BJ (cell line): ENCODE results near the gene RTL10. TPM values are rescaled to one million over a fixed set of nuclear protein-coding genes. Genes with fewer than 3 reads are reported as not detected.
A peak's percentile ranks its signal among the peaks of the same experiment; 100 is the strongest.

Experiments used
- CTCF ChIA-PET: fragments of 350-600 bp; formaldehyde crosslinking; extraction: SDS; loops from one replicate; lab custom pipeline; 2021; ENCODE audit warnings: antibody characterized with exemption, inconsistent platforms; lab: Yijun Ruan, JAX
- POLR2A ChIA-PET: fragments of 300-600 bp; sonication (Branson Sonifier 250); formaldehyde crosslinking; extraction: SDS; loops from one replicate; lab custom pipeline; 2021; ENCODE audit warnings: antibody characterized with exemption; lab: Charles Lee
- DNase-seq: peaks from one replicate; pipeline ENCODE4 v3.0.0-alpha.2; 2011; ENCODE audit warnings: low read depth
- H3K27me3 ChIP-seq: 2 replicates; pipeline ENCODE4 v1.6.0; 2011; ENCODE audit warnings: low read length; ENCODE audit not compliant: control insufficient read depth, insufficient read depth
- H3K36me3 ChIP-seq: 2 replicates; pipeline ENCODE4 v1.5.1; 2011; ENCODE audit warnings: low read length; ENCODE audit not compliant: control insufficient read depth, insufficient read depth
- H3K4me3 ChIP-seq: 2 replicates; pipeline ENCODE4 v1.5.1; 2011; ENCODE audit warnings: low read depth, mild to moderate bottlenecking, control low read depth, low read length
- polyA plus RNA-seq: library from polyadenylated mRNA; depleted of rRNA; stranded (reverse); fragments of >200 nt; gene quantifications from 2 replicates; pipeline ENCODE4 v1.2.3, GENCODE V29; 2011
- TF ChIP-seq, protein P1 (sequence below): IDR thresholded peaks from 2 replicates; pipeline ENCODE4 v1.5.1; 2011; ENCODE audit warnings: low read depth, mild to moderate bottlenecking, control low read depth, inconsistent platforms, low read length, moderate library complexity; ENCODE audit not compliant: insufficient read depth

RTL10 gene
- polyA plus RNA-seq, 1 experiment: 18.9 TPM

- no peak for DNase-seq
- TF ChIP-seq, protein P1, sequence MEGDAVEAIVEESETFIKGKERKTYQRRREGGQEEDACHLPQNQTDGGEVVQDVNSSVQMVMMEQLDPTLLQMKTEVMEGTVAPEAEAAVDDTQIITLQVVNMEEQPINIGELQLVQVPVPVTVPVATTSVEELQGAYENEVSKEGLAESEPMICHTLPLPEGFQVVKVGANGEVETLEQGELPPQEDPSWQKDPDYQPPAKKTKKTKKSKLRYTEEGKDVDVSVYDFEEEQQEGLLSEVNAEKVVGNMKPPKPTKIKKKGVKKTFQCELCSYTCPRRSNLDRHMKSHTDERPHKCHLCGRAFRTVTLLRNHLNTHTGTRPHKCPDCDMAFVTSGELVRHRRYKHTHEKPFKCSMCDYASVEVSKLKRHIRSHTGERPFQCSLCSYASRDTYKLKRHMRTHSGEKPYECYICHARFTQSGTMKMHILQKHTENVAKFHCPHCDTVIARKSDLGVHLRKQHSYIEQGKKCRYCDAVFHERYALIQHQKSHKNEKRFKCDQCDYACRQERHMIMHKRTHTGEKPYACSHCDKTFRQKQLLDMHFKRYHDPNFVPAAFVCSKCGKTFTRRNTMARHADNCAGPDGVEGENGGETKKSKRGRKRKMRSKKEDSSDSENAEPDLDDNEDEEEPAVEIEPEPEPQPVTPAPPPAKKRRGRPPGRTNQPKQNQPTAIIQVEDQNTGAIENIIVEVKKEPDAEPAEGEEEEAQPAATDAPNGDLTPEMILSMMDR: no peak
- POLR2A ChIA-PET: no interaction called here
- peak overlapping the region; percentile 22 for H3K4me3 ChIP-seq
- peaks cover 8% of the 10 kb centered on the region for H3K36me3 ChIP-seq
- CTCF ChIA-PET: interaction anchor here (1.0 to 3.3 kb wide), 4 partner anchors 8 to 148 kb away, joined by 3 to 10 read pairs (median 4); no protein-coding TSS in a partner anchor
- H3K27me3 ChIP-seq: no peaks in the 10 kb centered on the region
Observed at GRCh38 chr22:19879246-19879570, 24.5 kb upstream of the RTL10 start.

DNA sequence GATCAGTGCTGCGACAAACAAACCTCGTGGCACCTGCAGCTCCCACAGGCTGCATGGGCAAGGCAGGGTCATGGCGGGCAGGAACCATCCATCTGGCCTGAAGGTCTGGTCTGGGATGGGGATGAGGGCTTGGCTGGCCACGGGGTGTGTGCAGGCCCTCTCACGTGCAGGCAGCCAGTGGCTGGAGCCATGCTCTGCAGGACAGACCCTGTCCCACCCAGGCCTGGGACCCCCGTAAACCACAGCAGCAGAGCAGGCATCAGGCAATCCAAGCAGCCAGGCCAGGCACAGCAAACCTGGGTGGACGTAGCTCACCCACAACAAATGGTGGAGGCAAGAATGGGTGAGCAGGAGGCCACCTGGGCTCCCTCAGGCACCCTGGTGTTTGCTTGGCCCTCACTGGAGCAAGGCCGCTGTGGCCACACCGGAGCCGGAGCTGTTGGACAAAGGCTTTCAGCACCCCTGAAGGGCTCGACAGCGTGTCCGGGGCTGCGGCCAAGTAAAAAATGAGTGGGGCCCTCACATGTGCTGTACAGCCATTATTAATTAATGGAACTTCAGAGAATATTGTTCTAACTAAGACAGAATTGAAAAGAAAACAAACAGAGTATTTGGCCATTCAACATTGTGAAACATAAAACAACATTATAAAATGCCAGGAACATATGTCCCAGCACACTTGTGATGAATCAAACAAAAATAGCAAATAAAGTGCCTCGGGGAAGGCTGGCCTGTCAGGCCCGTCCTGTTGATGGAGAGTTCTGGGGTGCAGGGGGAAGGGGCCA lies 24.0 kb upstream of the RTL10 start:
- Histone ChIP-seq H3K36me3 (peaks cover 8% of the 10 kb centered on the region), H3K4me3 (peak overlapping the region; percentile 22), H3K27me3 (no peaks in the 10 kb centered on the region)
- peak; percentile 62 for DNase-seq
- POLR2A ChIA-PET: no interaction called here
- CTCF ChIA-PET: interaction anchor here (1.0 to 3.3 kb wide), 5 partner anchors 9 to 148 kb away, joined by 3 to 10 read pairs (median 4); no protein-coding TSS in a partner anchor
- TF ChIP-seq, protein P1: no peak

DNA sequence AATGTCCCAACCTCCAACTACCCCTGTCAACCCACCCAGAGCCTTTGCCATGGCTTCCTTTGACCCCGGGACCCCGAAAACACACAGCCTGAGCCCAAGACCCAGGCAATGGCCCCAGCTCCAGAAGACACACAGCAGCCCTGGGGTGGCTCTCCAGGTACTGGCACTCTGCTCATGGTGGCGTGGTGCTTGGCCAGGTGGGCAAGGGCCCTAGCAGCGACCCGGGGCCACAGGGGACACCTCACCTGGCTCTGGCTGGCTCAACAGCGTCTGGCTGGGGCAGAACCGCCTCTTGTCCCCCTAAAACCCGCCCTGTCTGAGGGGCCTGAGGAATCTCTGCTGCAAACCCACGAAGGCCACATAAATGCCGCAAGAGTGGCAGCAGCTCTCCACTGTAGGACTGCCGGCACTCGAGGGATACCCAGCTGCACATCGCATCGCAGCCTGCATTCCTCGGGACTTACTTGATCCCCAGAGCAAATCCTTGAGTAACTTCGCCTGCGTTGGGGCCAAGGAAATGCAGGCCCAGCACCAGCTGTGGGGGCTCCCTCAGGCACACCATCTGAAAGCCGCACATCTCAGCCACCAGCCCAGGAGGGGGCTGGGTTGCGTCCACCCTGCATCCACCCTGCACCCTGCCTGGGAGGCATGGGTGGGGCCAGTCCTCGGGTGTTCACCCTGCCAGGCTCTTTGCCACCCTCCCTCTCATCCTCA lies 23.1 kb upstream of the RTL10 start:
- DNase-seq: no peak
- TF ChIP-seq, protein P1: no peak
- Histone ChIP-seq H3K27me3 (no peaks in the 10 kb centered on the region), H3K36me3 (peaks cover 8% of the 10 kb centered on the region), H3K4me3 (no peak overlapping the region)
- ChIA-PET POLR2A (no interaction called here), CTCF (interaction anchor here (1.3 to 1.4 kb wide), 2 partner anchors 10 to 147 kb away, joined by 3 to 7 read pairs; no protein-coding TSS in a partner anchor)

GRCh38 chr22:19876941-19877625 lies 22.4 kb upstream of the RTL10 start:
- no peak for DNase-seq
- Histone ChIP-seq H3K4me3 (no peak overlapping the region), H3K36me3 (peaks cover 8% of the 10 kb centered on the region), H3K27me3 (no peaks in the 10 kb centered on the region)
- POLR2A ChIA-PET: no interaction called here
- CTCF ChIA-PET: interaction anchor here (1.3 to 3.1 kb wide), 2 partner anchors 146 kb away, joined by 7 to 13 read pairs; no protein-coding TSS in a partner anchor
- TF ChIP-seq, protein P1: no peak
